ENCODE data around the gene PCDHA1.

The PCDHA1 gene

GRCh38 chr5:141022384-141022783, 236.4 kb downstream of the PCDHA1 start:
- no peak for ATAC-seq
- TF ChIP-seq ZFP3 (CRISPR knock-in tag; IDR thresholded peaks at IDR 0.05) (no peak), ZFP30 (CRISPR knock-in tag; IDR thresholded peaks at IDR 0.05) (no peak), GLIS3 (CRISPR knock-in tag; IDR thresholded peaks at IDR 0.05) (no peak), ZC3H10 (CRISPR knock-in tag; IDR thresholded peaks at IDR 0.05) (no peak), BACH2 (CRISPR knock-in tag; IDR thresholded peaks at IDR 0.05; ENCODE audit: borderline replicate concordance) (no peak), ARNTL (CRISPR knock-in tag; IDR thresholded peaks at IDR 0.05; ENCODE audit: borderline replicate concordance, low read depth) (no peak), CSDC2 (CRISPR knock-in tag; IDR thresholded peaks at IDR 0.05) (no peak)
- TF ChIP-seq, protein P1, sequence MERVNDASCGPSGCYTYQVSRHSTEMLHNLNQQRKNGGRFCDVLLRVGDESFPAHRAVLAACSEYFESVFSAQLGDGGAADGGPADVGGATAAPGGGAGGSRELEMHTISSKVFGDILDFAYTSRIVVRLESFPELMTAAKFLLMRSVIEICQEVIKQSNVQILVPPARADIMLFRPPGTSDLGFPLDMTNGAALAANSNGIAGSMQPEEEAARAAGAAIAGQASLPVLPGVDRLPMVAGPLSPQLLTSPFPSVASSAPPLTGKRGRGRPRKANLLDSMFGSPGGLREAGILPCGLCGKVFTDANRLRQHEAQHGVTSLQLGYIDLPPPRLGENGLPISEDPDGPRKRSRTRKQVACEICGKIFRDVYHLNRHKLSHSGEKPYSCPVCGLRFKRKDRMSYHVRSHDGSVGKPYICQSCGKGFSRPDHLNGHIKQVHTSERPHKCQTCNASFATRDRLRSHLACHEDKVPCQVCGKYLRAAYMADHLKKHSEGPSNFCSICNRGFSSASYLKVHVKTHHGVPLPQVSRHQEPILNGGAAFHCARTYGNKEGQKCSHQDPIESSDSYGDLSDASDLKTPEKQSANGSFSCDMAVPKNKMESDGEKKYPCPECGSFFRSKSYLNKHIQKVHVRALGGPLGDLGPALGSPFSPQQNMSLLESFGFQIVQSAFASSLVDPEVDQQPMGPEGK (CRISPR knock-in tag; IDR thresholded peaks at IDR 0.05; ENCODE audit: borderline replicate concordance): no peak
- TF ChIP-seq, protein P2, sequence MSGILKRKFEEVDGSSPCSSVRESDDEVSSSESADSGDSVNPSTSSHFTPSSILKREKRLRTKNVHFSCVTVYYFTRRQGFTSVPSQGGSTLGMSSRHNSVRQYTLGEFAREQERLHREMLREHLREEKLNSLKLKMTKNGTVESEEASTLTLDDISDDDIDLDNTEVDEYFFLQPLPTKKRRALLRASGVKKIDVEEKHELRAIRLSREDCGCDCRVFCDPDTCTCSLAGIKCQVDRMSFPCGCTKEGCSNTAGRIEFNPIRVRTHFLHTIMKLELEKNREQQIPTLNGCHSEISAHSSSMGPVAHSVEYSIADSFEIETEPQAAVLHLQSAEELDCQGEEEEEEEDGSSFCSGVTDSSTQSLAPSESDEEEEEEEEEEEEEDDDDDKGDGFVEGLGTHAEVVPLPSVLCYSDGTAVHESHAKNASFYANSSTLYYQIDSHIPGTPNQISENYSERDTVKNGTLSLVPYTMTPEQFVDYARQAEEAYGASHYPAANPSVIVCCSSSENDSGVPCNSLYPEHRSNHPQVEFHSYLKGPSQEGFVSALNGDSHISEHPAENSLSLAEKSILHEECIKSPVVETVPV (CRISPR knock-in tag; IDR thresholded peaks at IDR 0.05): no peak
- TF ChIP-seq, protein P3, sequence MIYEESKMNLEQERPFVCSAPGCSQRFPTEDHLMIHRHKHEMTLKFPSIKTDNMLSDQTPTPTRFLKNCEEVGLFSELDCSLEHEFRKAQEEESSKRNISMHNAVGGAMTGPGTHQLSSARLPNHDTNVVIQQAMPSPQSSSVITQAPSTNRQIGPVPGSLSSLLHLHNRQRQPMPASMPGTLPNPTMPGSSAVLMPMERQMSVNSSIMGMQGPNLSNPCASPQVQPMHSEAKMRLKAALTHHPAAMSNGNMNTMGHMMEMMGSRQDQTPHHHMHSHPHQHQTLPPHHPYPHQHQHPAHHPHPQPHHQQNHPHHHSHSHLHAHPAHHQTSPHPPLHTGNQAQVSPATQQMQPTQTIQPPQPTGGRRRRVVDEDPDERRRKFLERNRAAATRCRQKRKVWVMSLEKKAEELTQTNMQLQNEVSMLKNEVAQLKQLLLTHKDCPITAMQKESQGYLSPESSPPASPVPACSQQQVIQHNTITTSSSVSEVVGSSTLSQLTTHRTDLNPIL (CRISPR knock-in tag; IDR thresholded peaks at IDR 0.05; ENCODE audit: low read depth): no peak
- TF ChIP-seq, protein P4, sequence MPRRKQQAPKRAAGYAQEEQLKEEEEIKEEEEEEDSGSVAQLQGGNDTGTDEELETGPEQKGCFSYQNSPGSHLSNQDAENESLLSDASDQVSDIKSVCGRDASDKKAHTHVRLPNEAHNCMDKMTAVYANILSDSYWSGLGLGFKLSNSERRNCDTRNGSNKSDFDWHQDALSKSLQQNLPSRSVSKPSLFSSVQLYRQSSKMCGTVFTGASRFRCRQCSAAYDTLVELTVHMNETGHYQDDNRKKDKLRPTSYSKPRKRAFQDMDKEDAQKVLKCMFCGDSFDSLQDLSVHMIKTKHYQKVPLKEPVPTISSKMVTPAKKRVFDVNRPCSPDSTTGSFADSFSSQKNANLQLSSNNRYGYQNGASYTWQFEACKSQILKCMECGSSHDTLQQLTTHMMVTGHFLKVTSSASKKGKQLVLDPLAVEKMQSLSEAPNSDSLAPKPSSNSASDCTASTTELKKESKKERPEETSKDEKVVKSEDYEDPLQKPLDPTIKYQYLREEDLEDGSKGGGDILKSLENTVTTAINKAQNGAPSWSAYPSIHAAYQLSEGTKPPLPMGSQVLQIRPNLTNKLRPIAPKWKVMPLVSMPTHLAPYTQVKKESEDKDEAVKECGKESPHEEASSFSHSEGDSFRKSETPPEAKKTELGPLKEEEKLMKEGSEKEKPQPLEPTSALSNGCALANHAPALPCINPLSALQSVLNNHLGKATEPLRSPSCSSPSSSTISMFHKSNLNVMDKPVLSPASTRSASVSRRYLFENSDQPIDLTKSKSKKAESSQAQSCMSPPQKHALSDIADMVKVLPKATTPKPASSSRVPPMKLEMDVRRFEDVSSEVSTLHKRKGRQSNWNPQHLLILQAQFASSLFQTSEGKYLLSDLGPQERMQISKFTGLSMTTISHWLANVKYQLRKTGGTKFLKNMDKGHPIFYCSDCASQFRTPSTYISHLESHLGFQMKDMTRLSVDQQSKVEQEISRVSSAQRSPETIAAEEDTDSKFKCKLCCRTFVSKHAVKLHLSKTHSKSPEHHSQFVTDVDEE (CRISPR knock-in tag; IDR thresholded peaks at IDR 0.05): no peak

- TF ChIP-seq CSDC2 (CRISPR knock-in tag; IDR thresholded peaks at IDR 0.05) (no peak), GLIS3 (CRISPR knock-in tag; IDR thresholded peaks at IDR 0.05) (no peak), RARB (CRISPR knock-in tag; IDR thresholded peaks at IDR 0.05) (no peak), ISL1 (CRISPR knock-in tag; IDR thresholded peaks at IDR 0.05) (no peak), PPARA (CRISPR knock-in tag; IDR thresholded peaks at IDR 0.05; ENCODE audit: borderline replicate concordance) (no peak), ZNF565 (CRISPR knock-in tag; conservative IDR thresholded peaks at IDR 0.05; ENCODE audit: low read depth) (no peak), ZNF70 (CRISPR knock-in tag; IDR thresholded peaks at IDR 0.05) (no peak)
- TF ChIP-seq, protein P2 (CRISPR knock-in tag; IDR thresholded peaks at IDR 0.05): no peak
Measured at GRCh38 chr5:141031006-141031405, 245.1 kb downstream of the PCDHA1 start.

DNA sequence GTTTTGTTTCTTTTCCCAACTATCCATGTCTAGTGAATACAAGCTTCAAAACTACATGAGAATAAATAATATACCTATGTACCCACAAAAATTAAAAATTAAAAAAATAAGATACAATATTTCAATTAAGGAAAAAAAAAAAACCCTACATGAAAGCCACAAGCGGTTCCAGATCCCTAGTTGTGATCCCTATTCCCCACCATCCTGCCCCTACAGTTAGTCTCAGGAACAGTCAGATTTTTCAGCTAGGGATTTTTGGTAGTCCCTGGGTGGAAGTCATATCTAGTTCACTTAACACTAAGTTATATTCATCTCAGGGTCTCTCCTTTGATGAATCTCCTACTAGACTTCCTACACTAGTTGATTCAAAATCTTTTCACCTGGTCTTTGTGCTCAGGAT, 246.7 kb downstream of the PCDHA1 start:
- ATAC-seq: no peak
- no peak for TF ChIP-seq OSR1 (CRISPR knock-in tag; IDR thresholded peaks at IDR 0.05)
- no peak for TF ChIP-seq GLIS3 (CRISPR knock-in tag; IDR thresholded peaks at IDR 0.05)
- TF ChIP-seq, protein P3 (CRISPR knock-in tag; IDR thresholded peaks at IDR 0.05; ENCODE audit: low read depth): no peak
- TF ChIP-seq, protein P4 (CRISPR knock-in tag; IDR thresholded peaks at IDR 0.05): no peak
- no peak for TF ChIP-seq TCF4 (CRISPR knock-in tag; IDR thresholded peaks at IDR 0.05; ENCODE audit: borderline replicate concordance)
- no peak for TF ChIP-seq PPARA (CRISPR knock-in tag; IDR thresholded peaks at IDR 0.05; ENCODE audit: borderline replicate concordance)
- no peak for TF ChIP-seq ZNF565 (CRISPR knock-in tag; conservative IDR thresholded peaks at IDR 0.05; ENCODE audit: low read depth)
- no peak for TF ChIP-seq ARNTL (CRISPR knock-in tag; IDR thresholded peaks at IDR 0.05; ENCODE audit: borderline replicate concordance, low read depth)
- TF ChIP-seq SNAI2 (CRISPR knock-in tag; IDR thresholded peaks at IDR 0.05): no peak
- TF ChIP-seq ZNF8 (CRISPR knock-in tag; IDR thresholded peaks at IDR 0.05): no peak
- no peak for TF ChIP-seq ZFP3 (CRISPR knock-in tag; IDR thresholded peaks at IDR 0.05)
- TF ChIP-seq ZFP30 (CRISPR knock-in tag; IDR thresholded peaks at IDR 0.05): no peak
- no peak for TF ChIP-seq RARB (CRISPR knock-in tag; IDR thresholded peaks at IDR 0.05)
- TF ChIP-seq ISL1 (CRISPR knock-in tag; IDR thresholded peaks at IDR 0.05): no peak
- TF ChIP-seq, protein P1 (CRISPR knock-in tag; IDR thresholded peaks at IDR 0.05; ENCODE audit: borderline replicate concordance): no peak
- no peak for TF ChIP-seq ZC3H10 (CRISPR knock-in tag; IDR thresholded peaks at IDR 0.05)

More at GRCh38 chr5:141031006-141031405, 245.1 kb downstream of the PCDHA1 start:
- no peak for ATAC-seq

All from SK-N-SH treated with all-trans-retinoic acid at 6 μM for 48 hours (cell line).